Body of pancreas (tissue), 4 donors: ENCODE measurements around the gene WDR33.

Source experiments
- POLR2A ChIP-seq, 3 donors: fragments of 450-650 bp; IDR thresholded peaks; one replicate each; pipeline ENCODE4 v1.6.1; 2016; ENCODE audit warnings: antibody characterized with exemption in 3 of 3, mild to moderate bottlenecking in 2 of 3
- TF ChIP-seq, protein P1 (sequence below), 7 experiments: fragments of 450-650 bp in 4 of 7; fragments of 200-600 bp in 3 of 7; sonication (generic) in 3 of 7; IDR thresholded peaks; one replicate each; pipeline ENCODE4 v1.5.1; 2016 to 2019; ENCODE audit warnings: antibody characterized with exemption in 7 of 7

DNA sequence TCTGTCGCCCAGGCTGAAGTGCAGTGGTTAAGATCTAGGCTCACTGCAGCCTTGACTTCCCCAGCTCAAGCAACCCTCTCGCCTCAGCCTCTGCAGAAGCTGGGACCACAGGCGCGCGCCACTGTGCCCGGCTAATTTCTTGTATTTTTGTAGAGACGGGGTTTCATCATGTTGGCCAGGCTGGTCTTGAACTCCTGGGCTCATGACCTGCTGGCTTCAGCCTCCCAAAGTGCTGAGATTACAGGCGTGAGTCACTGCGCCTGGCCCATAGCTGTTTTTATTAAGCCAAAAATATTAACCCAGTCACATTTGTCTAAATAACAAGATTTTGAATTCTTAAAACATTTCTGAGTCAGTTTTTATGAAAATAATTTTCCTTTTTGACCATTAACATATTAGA is 116.0 kb downstream of the WDR33 start:
- TF ChIP-seq, protein P1, sequence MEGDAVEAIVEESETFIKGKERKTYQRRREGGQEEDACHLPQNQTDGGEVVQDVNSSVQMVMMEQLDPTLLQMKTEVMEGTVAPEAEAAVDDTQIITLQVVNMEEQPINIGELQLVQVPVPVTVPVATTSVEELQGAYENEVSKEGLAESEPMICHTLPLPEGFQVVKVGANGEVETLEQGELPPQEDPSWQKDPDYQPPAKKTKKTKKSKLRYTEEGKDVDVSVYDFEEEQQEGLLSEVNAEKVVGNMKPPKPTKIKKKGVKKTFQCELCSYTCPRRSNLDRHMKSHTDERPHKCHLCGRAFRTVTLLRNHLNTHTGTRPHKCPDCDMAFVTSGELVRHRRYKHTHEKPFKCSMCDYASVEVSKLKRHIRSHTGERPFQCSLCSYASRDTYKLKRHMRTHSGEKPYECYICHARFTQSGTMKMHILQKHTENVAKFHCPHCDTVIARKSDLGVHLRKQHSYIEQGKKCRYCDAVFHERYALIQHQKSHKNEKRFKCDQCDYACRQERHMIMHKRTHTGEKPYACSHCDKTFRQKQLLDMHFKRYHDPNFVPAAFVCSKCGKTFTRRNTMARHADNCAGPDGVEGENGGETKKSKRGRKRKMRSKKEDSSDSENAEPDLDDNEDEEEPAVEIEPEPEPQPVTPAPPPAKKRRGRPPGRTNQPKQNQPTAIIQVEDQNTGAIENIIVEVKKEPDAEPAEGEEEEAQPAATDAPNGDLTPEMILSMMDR (IDR thresholded peaks at IDR 0.05) = no peak
- TF ChIP-seq POLR2A (IDR thresholded peaks at IDR 0.05) = no peak
